OCI-LY1 (cell line): Measurements from ENCODE around the gene DLEU7.

ENCODE experiments used
- EZH2 ChIP-seq: fragments of 200-600 bp; sonication (generic), shearing (Covaris generic); IDR thresholded peaks from 2 replicates; pipeline ENCODE4 v1.8.0; 2017; ENCODE audit warnings: borderline replicate concordance, mixed run types, mild to moderate bottlenecking, antibody characterized with exemption, low read length, moderate library complexity, mixed read lengths
- TF ChIP-seq, protein P1 (sequence below): fragments of 200-600 bp; sonication (generic), shearing (Covaris generic); IDR thresholded peaks from 2 replicates; pipeline ENCODE4 v1.5.1; 2017; ENCODE audit warnings: mild to moderate bottlenecking, antibody characterized with exemption, low read length, moderate library complexity, mixed read lengths

DNA sequence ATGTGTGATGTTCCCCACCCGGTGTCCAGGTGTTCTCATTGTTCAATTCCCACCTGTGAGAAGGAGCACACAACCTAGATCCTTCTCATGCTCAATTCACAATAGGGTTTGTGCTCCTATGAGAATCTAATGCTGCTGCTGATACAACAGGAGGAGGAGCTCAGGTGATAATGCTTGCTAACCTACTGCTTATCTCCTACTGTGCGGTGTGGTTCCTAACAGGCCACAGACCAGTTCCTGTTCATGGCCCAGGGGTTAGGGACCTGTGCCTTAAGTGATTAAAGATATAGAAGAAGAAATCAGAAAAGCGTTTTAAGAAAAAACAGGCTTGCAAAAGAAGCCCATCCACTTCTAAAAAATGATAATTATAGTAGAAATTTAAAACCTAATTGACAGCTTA lies 17.5 kb downstream of the DLEU7 start:
- TF ChIP-seq, protein P1, sequence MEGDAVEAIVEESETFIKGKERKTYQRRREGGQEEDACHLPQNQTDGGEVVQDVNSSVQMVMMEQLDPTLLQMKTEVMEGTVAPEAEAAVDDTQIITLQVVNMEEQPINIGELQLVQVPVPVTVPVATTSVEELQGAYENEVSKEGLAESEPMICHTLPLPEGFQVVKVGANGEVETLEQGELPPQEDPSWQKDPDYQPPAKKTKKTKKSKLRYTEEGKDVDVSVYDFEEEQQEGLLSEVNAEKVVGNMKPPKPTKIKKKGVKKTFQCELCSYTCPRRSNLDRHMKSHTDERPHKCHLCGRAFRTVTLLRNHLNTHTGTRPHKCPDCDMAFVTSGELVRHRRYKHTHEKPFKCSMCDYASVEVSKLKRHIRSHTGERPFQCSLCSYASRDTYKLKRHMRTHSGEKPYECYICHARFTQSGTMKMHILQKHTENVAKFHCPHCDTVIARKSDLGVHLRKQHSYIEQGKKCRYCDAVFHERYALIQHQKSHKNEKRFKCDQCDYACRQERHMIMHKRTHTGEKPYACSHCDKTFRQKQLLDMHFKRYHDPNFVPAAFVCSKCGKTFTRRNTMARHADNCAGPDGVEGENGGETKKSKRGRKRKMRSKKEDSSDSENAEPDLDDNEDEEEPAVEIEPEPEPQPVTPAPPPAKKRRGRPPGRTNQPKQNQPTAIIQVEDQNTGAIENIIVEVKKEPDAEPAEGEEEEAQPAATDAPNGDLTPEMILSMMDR = no peak
- TF ChIP-seq EZH2 = no peak
